GM18861 (cell line): ENCODE measurements around the gene BCKDK.

Source experiments
- ATAC-seq: cut with Tn5 transposase; IDR thresholded peaks from one replicate; pipeline ENCODE4 v1.9.1; 2021; ENCODE audit not compliant: unreplicated experiment

The BCKDK gene

GRCh38 chr16:31108035-31108793 lies at the start of gene BCKDK:
Gene BCKDK, plus strand, starts transcription at chr16:31108386. Its CDS starts 838 bp downstream, at chr16:31109224.
- peak; percentile 70 for ATAC-seq

- no peak for ATAC-seq
Observed at GRCh38 chr16:31061126-31061812, 46.9 kb upstream of the BCKDK start.

- ATAC-seq: no peak
Observed at GRCh38 chr16:31061813-31062440, 46.3 kb upstream of the BCKDK start.

GRCh38 chr16:31063495-31063842 lies 44.7 kb upstream of the BCKDK start:
- no peak for ATAC-seq

DNA sequence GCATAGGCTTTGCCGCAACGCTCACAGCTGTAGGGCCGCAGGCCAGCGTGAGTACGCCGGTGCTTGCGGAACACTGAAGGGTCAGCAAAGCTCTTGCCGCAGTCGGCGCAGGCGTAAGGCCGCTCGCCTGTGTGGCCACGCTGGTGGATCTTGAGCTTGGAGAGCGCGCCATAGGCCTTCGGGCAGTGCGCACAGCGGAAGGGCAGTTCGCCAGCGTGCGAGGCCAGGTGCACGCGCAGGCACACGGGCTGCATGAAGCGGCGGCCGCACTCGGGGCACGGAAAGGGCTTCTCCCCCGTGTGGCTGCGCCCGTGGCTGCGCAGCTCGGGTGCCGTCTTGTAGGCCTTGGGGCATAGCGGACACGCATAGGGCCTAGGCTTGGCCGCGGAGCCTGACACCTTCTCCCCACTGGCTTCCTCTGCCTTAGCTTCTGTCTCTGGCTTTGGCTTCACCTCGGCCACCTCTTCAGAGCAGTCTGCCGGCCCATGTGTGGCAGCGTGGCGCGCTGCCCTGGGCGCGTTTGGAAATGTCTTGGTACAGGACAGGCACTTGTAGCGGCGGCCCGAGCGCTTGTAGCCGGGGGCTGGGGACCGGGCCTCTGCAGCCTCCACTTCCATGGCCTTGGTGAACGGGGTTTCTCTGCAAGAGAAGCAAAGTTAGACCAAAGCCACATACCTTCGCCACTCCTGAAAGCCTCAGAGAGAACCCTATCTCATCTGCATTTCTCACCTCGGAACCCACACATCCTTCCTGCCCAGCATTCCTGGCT lies 44.2 kb upstream of the BCKDK start:
- no peak for ATAC-seq

GRCh38 chr16:31064882-31065461 lies 43.2 kb upstream of the BCKDK start:
- ATAC-seq: no peak

- ATAC-seq: no peak
Observed at GRCh38 chr16:31067342-31067741, 40.8 kb upstream of the BCKDK start.

- no peak for ATAC-seq
Observed at GRCh38 chr16:31071861-31072260, 36.3 kb upstream of the BCKDK start.

DNA sequence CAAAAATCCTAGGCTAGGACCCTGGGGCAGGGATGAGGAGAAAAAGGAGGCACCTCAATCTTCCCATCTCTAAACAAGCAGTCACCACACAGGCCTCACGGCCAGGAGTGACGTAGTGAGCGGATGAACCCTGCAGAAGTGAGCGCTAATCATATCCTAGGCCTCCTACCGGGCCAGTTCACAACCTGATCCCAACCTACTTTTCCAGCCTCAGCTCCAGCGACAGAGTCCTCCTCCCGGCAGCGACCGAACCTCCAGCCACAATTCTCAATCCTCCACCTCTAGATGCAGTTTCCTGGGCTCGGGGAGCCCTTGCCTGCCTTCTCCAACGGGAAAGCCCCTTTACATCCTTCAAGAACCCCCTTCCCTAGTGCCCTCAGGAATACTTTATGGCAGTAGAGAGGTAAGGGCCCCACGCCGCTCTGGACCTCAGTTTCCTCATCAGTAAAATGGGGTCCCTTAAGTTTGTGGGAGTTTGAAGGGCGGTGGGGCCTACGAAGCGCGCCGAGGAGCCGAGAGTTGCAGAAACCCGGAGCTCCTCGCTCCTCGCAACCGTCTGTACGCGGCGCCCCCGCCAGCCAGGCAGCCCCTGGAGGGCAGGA lies 35.5 kb upstream of the BCKDK start:
- no peak for ATAC-seq

GRCh38 chr16:31073142-31073969 lies 34.8 kb upstream of the BCKDK start:
- ATAC-seq: peak; percentile 46

- peak; percentile 53 for ATAC-seq
Observed at GRCh38 chr16:31073970-31074813, 34.0 kb upstream of the BCKDK start, which contains the start of the genes ZNF646 and ZNF668. Gene ZNF646, plus strand, starts transcription at chr16:31074422. Its CDS starts 1,903 bp downstream, at chr16:31076325. Gene ZNF668, minus strand, starts transcription at chr16:31074240. Its CDS starts 9,781 bp downstream, at chr16:31064459.

- ATAC-seq: no peak
Observed at GRCh38 chr16:31074814-31075183, 33.4 kb upstream of the BCKDK start.

DNA sequence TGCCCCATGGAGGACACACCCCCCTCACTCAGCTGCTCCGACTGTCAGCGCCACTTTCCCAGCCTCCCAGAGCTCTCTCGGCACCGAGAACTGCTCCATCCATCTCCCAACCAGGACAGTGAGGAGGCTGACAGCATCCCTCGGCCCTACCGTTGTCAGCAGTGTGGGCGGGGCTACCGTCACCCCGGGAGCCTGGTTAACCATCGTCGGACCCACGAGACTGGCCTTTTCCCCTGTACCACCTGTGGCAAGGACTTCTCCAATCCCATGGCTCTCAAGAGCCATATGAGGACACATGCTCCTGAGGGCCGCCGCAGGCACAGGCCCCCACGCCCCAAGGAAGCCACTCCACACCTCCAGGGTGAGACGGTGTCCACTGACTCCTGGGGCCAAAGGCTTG lies 31.9 kb upstream of the BCKDK start:
- no peak for ATAC-seq

DNA sequence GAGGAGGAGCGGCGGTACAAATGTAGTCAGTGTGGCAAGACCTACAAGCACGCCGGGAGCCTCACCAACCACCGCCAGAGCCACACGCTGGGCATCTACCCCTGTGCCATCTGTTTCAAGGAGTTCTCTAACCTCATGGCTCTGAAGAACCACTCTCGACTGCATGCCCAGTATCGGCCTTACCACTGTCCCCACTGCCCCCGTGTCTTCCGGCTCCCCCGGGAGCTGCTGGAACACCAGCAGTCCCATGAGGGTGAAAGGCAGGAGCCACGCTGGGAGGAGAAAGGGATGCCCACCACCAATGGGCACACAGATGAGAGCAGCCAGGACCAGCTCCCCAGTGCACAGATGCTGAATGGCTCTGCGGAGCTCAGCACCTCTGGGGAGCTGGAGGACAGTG lies 31.2 kb upstream of the BCKDK start:
- ATAC-seq: no peak

GRCh38 chr16:31077592-31078396 lies 30.4 kb upstream of the BCKDK start:
- ATAC-seq: no peak

- ATAC-seq: no peak
Observed at GRCh38 chr16:31078597-31079341, 29.4 kb upstream of the BCKDK start.

- ATAC-seq: no peak
Observed at GRCh38 chr16:31079342-31079944, 28.7 kb upstream of the BCKDK start.
